NCI-H82 treated with DMSO at 0.1 percent for 48 hours (cell line): ENCODE results near the gene GMDS.
A peak's percentile ranks its signal among the peaks of the same experiment; 100 is the strongest.

Experiments used
- DNase-seq: peaks from one replicate; lab custom pipeline; 2025; ENCODE audit not compliant: unreplicated experiment; lab: John Stamatoyannopoulos, UW

The GMDS gene

GRCh38 chr6:1609648-1610496 lies 635.5 kb downstream of the GMDS start, which contains the start of gene FOXC1:
Gene FOXC1, plus strand, starts transcription at chr6:1609915. Its CDS starts 531 bp downstream, at chr6:1610446.
- DNase-seq: peak; percentile 19

- DNase-seq: no peak
Measured at GRCh38 chr6:1609041-1609647, 636.3 kb downstream of the GMDS start.

GRCh38 chr6:1608222-1609040 lies 637.0 kb downstream of the GMDS start:
- no peak for DNase-seq

- DNase-seq: no peak
Measured at GRCh38 chr6:1607516-1608221, 637.7 kb downstream of the GMDS start.

- DNase-seq: no peak
Measured at GRCh38 chr6:1606780-1607515, 638.5 kb downstream of the GMDS start.

- no peak for DNase-seq
Measured at GRCh38 chr6:1605893-1606779, 639.3 kb downstream of the GMDS start.

GRCh38 chr6:1605004-1605892 lies 640.2 kb downstream of the GMDS start:
- DNase-seq: no peak

GRCh38 chr6:1604158-1605003 lies 641.0 kb downstream of the GMDS start:
- DNase-seq: no peak

- no peak for DNase-seq
Measured at GRCh38 chr6:1603708-1604107, 641.7 kb downstream of the GMDS start.

GRCh38 chr6:1602049-1602713 lies 643.2 kb downstream of the GMDS start:
- no peak for DNase-seq

GRCh38 chr6:1601158-1602048 lies 644.0 kb downstream of the GMDS start:
- no peak for DNase-seq

GRCh38 chr6:1600764-1601157 lies 644.6 kb downstream of the GMDS start:
- no peak for DNase-seq

GRCh38 chr6:1600063-1600763 lies 645.2 kb downstream of the GMDS start:
- no peak for DNase-seq

GRCh38 chr6:1599469-1599868 lies 645.9 kb downstream of the GMDS start:
- DNase-seq: no peak

GRCh38 chr6:1598886-1599285 lies 646.5 kb downstream of the GMDS start:
- DNase-seq: no peak
